Activated T-helper 9 cell treated with anti-CD3 and anti-CD28 coated beads, Interleukin-2, amount 50 U/mL, for 16 hours (primary cell): ENCODE measurements around the gene RABGEF1.

Experiments
- DNase-seq: peaks from one replicate; pipeline ENCODE4 v3.0.0-alpha.2; 2020; ENCODE audit warnings: low read depth

The RABGEF1 gene

GRCh38 chr7:66847879-66848790 lies 107.6 kb downstream of the RABGEF1 start:
- no peak for DNase-seq

GRCh38 chr7:66859339-66859738 lies 118.8 kb downstream of the RABGEF1 start:
- DNase-seq = no peak

GRCh38 chr7:66859794-66860645 lies 119.5 kb downstream of the RABGEF1 start:
- no peak for DNase-seq

GRCh38 chr7:66860767-66861166 lies 120.2 kb downstream of the RABGEF1 start:
- no peak for DNase-seq
